ENCODE data around the gene CBX4. TPM values are rescaled to one million over a fixed set of nuclear protein-coding genes. Genes with fewer than 3 reads are reported as not detected.
A peak's percentile ranks its signal among the peaks of the same experiment; 100 is the strongest.

The CBX4 gene
- total and polyA plus RNA-seq, 2 of the 13 experiments (the other 11 are each of a cell fraction or from before 2014, with no cell fraction given), result 25.8 to 50.8 TPM

- DNase-seq (ENCODE audit: low spot score) (no peak), ATAC-seq (no peak), FAIRE-seq (no peak)
- no peaks in the 10 kb centered on the region for H3K36me3 ChIP-seq (replicated peaks in 1 of 2; ENCODE audit: control insufficient read depth in 1 of 2, insufficient read depth in 2 of 2, low read length in 2 of 2)
- intact Hi-C loops (cut with micrococcal nuclease; ENCODE audit: unreplicated experiment), result no loop called here
- H3K4me2 ChIP-seq (ENCODE audit: low read depth, low read length), result no peak overlapping the region
- no peak overlapping the region for H3K27ac ChIP-seq (ENCODE audit: extremely low read length, insufficient read depth, low read length)
- H3K9me3 ChIP-seq (ENCODE audit: low read length), result no peaks in the 10 kb centered on the region
- H4K20me1 ChIP-seq (ENCODE audit: insufficient read depth, low read length), result no peaks in the 10 kb centered on the region
- no peak overlapping the region for H3K9ac ChIP-seq (ENCODE audit: insufficient read depth, low read depth, low read length)
- CTCF ChIA-PET (ENCODE audit: low intra/inter-chr PET ratio, low total read pairs), result no interaction called here
- in situ Hi-C loops (cut with HindIII; ENCODE audit: extremely low pct_ligation_motif_present, low pct_unique_long_range_greater_than_20kb), result no loop called here
- TF ChIP-seq ZNF501 (CRISPR knock-in tag; IDR thresholded peaks at IDR 0.05) (0 out of 2 replicates have a peak, but pooled peaks have one; percentile 16), DR1 (CRISPR knock-in tag; IDR thresholded peaks at IDR 0.05) (no peak), RBAK (CRISPR knock-in tag; IDR thresholded peaks at IDR 0.05) (no peak), YY1 (IDR thresholded peaks at IDR 0.05; ENCODE audit: insufficient read depth, insufficient replicate concordance, low read depth, low read length) (no peak)
- H3K27me3 ChIP-seq (ENCODE audit: control insufficient read depth in 1 of 2, insufficient read depth in 2 of 2, low read length in 2 of 2), result peaks cover 22 to 69% of the 10 kb centered on the region in 2 experiments
- WGBS (ENCODE audit: low lambda C conversion rate), result 50% methylated on average over 18 of the region's 18 CpGs
- H3K4me3 ChIP-seq (replicated peaks in 1 of 3; ENCODE audit: insufficient read depth in 1 of 3, low read depth in 2 of 3, low read length in 3 of 3), result no peak overlapping the region
- POLR2A ChIA-PET, result no interaction called here
- no peaks in the 10 kb centered on the region for H3K79me2 ChIP-seq (ENCODE audit: insufficient read depth, low read length)
- H2AFZ ChIP-seq (ENCODE audit: low read length), result no peak overlapping the region
- peaks cover 29% of the 10 kb centered on the region for H3K4me1 ChIP-seq (ENCODE audit: insufficient read depth, low read length)
- BruUV-seq (replicated peaks), result no TSS peak
Observed at GRCh38 chr17:79865351-79866210, 26.3 kb upstream of the CBX4 start.

GRCh38 chr17:79864617-79865250 is 25.5 kb upstream of the CBX4 start:
- WGBS (ENCODE audit: low lambda C conversion rate), result 53% methylated on average over 20 of the region's 20 CpGs
- no peak for DNase-seq (ENCODE audit: low spot score)
- Histone ChIP-seq H3K36me3 (replicated peaks in 1 of 2; ENCODE audit: control insufficient read depth in 1 of 2, insufficient read depth in 2 of 2, low read length in 2 of 2) (no peaks in the 10 kb centered on the region), H3K4me2 (ENCODE audit: low read depth, low read length) (no peak overlapping the region), H3K27ac (ENCODE audit: extremely low read length, insufficient read depth, low read length) (no peak overlapping the region), H3K4me3 (replicated peaks in 1 of 3; ENCODE audit: insufficient read depth in 1 of 3, low read depth in 2 of 3, low read length in 3 of 3) (no peak overlapping the region), H3K4me1 (ENCODE audit: insufficient read depth, low read length) (peaks cover 29% of the 10 kb centered on the region), H3K9me3 (ENCODE audit: low read length) (no peaks in the 10 kb centered on the region), H4K20me1 (ENCODE audit: insufficient read depth, low read length) (no peaks in the 10 kb centered on the region), H3K79me2 (ENCODE audit: insufficient read depth, low read length) (no peaks in the 10 kb centered on the region), H3K27me3 (ENCODE audit: control insufficient read depth in 1 of 2, insufficient read depth in 2 of 2, low read length in 2 of 2) (peaks cover 21 to 70% of the 10 kb centered on the region in 2 experiments; a peak in 4 of 5 replicates), H3K9ac (ENCODE audit: insufficient read depth, low read depth, low read length) (no peak overlapping the region), H2AFZ (ENCODE audit: low read length) (no peak overlapping the region)
- FAIRE-seq, result no peak
- in situ Hi-C loops (cut with HindIII; ENCODE audit: extremely low pct_ligation_motif_present, low pct_unique_long_range_greater_than_20kb) (no loop called here), intact Hi-C loops (cut with micrococcal nuclease; ENCODE audit: unreplicated experiment) (no loop called here)
- CTCF ChIA-PET (ENCODE audit: low intra/inter-chr PET ratio, low total read pairs), result no interaction called here
- peak; percentile 34; the same call in 1 of the 3 replicates for ATAC-seq
- POLR2A ChIA-PET, result interaction anchor here (1.3 kb wide), 1 partner anchor 124 kb away, joined by 5 read pairs; no protein-coding TSS in a partner anchor
- no TSS peak for BruUV-seq (replicated peaks)
- TF ChIP-seq RBM39 (IDR thresholded peaks at IDR 0.05; ENCODE audit: low read depth, low read length, poor library complexity, severe bottlenecking), result no peak
- no peak for TF ChIP-seq KDM1A (CRISPR knock-in tag; IDR thresholded peaks at IDR 0.05)
- no peak for TF ChIP-seq NFIB (CRISPR knock-in tag; IDR thresholded peaks at IDR 0.05; ENCODE audit: borderline replicate concordance)
- TF ChIP-seq FUBP1 (CRISPR knock-in tag; IDR thresholded peaks at IDR 0.05; ENCODE audit: borderline replicate concordance), result no peak
- TF ChIP-seq ZNF552 (CRISPR knock-in tag; IDR thresholded peaks at IDR 0.05; ENCODE audit: borderline replicate concordance), result no peak
- TF ChIP-seq ZNF263 (CRISPR knock-in tag; IDR thresholded peaks at IDR 0.05), result peak; percentile 87
- no peak for TF ChIP-seq GABPA (IDR thresholded peaks at IDR 0.05; ENCODE audit: low read depth, low read length)
- no peak for TF ChIP-seq GABPA (CRISPR knock-in tag; IDR thresholded peaks at IDR 0.05; ENCODE audit: low read depth)
- TF ChIP-seq FOSL1 (CRISPR knock-in tag; IDR thresholded peaks at IDR 0.05; ENCODE audit: borderline replicate concordance), result no peak
- TF ChIP-seq SAP130 (CRISPR knock-in tag; IDR thresholded peaks at IDR 0.05; ENCODE audit: low read depth), result 0 out of 2 replicates have a peak, but pooled peaks have one; percentile 24
- no peak for TF ChIP-seq ZNF180 (CRISPR knock-in tag; IDR thresholded peaks at IDR 0.05; ENCODE audit: borderline replicate concordance, low read depth)
- peak; percentile 62; the same call in 1 of the 2 replicates for TF ChIP-seq ZNF121 (CRISPR knock-in tag; IDR thresholded peaks at IDR 0.05)
